Dendritic cell treated with granulocyte-macrophage colony-stimulating factor and Interleukin-4, amounts not matched to agents 40 ng/mL and 50 ng/mL, for 4 days (primary cell): ENCODE measurements around the gene SPAST.
"Not testable (repeated sequence)": the region's sequence is repeated elsewhere in the genome, so short reads cannot be mapped to it uniquely, and the experiment has no call there.

ENCODE experiments used
- H3K27ac Mint-ChIP-seq: one replicate; pipeline ENCODE4 v1.8.0; 2022; ENCODE audit warnings: mild to moderate bottlenecking, mixed read lengths
- H3K27me3 Mint-ChIP-seq: one replicate; pipeline ENCODE4 v1.8.0; 2022; ENCODE audit warnings: mild to moderate bottlenecking, mixed read lengths
- H3K36me3 Mint-ChIP-seq: one replicate; pipeline ENCODE4 v1.8.0; 2022; ENCODE audit warnings: low read depth, mixed read lengths
- H3K4me1 Mint-ChIP-seq: one replicate; pipeline ENCODE4 v1.8.0; 2022; ENCODE audit warnings: low read depth, mixed read lengths
- H3K4me3 Mint-ChIP-seq: one replicate; pipeline ENCODE4 v1.8.0; 2022; ENCODE audit warnings: mild to moderate bottlenecking, moderate library complexity, mixed read lengths
- H3K9me3 Mint-ChIP-seq: one replicate; pipeline ENCODE4 v1.8.0; 2022; ENCODE audit warnings: mixed read lengths
- intact Hi-C: fragments of 100-400 bp; cut with micrococcal nuclease; formaldehyde crosslinking; loops from one replicate; pipeline ENCODE4 v1.15.0; 2022

SPAST gene

GRCh38 chr2:32064713-32065112, 1.4 kb downstream of the SPAST start:
- H3K27ac Mint-ChIP-seq = peak overlapping the region; percentile 88
- intact Hi-C loops = loop anchor here (5.0 to 10.0 kb wide), 2 partner anchors 70 to 293 kb away; partner anchors contain the start of gene BIRC6
- no peaks in the 10 kb centered on the region for H3K27me3 Mint-ChIP-seq
- H3K4me3 Mint-ChIP-seq = peak overlapping the region; percentile 86
- H3K36me3 Mint-ChIP-seq = peaks cover 44% of the 10 kb centered on the region
- no peaks in the 10 kb centered on the region for H3K9me3 Mint-ChIP-seq
- H3K4me1 Mint-ChIP-seq = peaks cover 37% of the 10 kb centered on the region

GRCh38 chr2:32067549-32067948, 4.2 kb downstream of the SPAST start:
- no peaks in the 10 kb centered on the region for H3K9me3 Mint-ChIP-seq
- H3K4me1 Mint-ChIP-seq = peaks cover 36% of the 10 kb centered on the region
- intact Hi-C loops = loop anchor here (10.0 kb wide), 1 partner anchor 67 kb away; no protein-coding TSS in a partner anchor
- no peaks in the 10 kb centered on the region for H3K27me3 Mint-ChIP-seq
- H3K4me3 Mint-ChIP-seq = no peak overlapping the region
- H3K27ac Mint-ChIP-seq = no peak overlapping the region
- H3K36me3 Mint-ChIP-seq = peaks cover 56% of the 10 kb centered on the region

- no peaks in the 10 kb centered on the region for H3K9me3 Mint-ChIP-seq
- peaks cover 45% of the 10 kb centered on the region for H3K36me3 Mint-ChIP-seq
- H3K4me3 Mint-ChIP-seq = no peak overlapping the region
- no peak overlapping the region for H3K27ac Mint-ChIP-seq
- H3K27me3 Mint-ChIP-seq = no peaks in the 10 kb centered on the region
- peaks cover 27% of the 10 kb centered on the region for H3K4me1 Mint-ChIP-seq
- intact Hi-C loops = no loop called here
Measured at GRCh38 chr2:32074134-32074506, 10.8 kb downstream of the SPAST start.

- intact Hi-C loops = no loop called here
- Mint-ChIP-seq H3K9me3 (no peaks in the 10 kb centered on the region), H3K4me1 (no peaks in the 10 kb centered on the region), H3K27me3 (no peaks in the 10 kb centered on the region), H3K27ac (no peak overlapping the region), H3K36me3 (peaks cover 38% of the 10 kb centered on the region), H3K4me3 (no peak overlapping the region)
Measured at GRCh38 chr2:32095671-32096070, 32.3 kb downstream of the SPAST start.

- intact Hi-C loops = no loop called here
- Mint-ChIP-seq H3K36me3 (peaks cover 59% of the 10 kb centered on the region), H3K4me1 (peaks cover 6% of the 10 kb centered on the region), H3K27me3 (no peaks in the 10 kb centered on the region), H3K4me3 (no peak overlapping the region), H3K9me3 (peaks cover 9% of the 10 kb centered on the region), H3K27ac (no peak overlapping the region)
Measured at GRCh38 chr2:32108111-32108510, 44.8 kb downstream of the SPAST start.

GRCh38 chr2:32118055-32118454, 54.7 kb downstream of the SPAST start:
- Mint-ChIP-seq H3K27me3 (no peaks in the 10 kb centered on the region), H3K9me3 (no peaks in the 10 kb centered on the region), H3K36me3 (peaks cover 66% of the 10 kb centered on the region), H3K4me3 (no peak overlapping the region), H3K4me1 (peaks cover 5% of the 10 kb centered on the region), H3K27ac (no peak overlapping the region)
- intact Hi-C loops = no loop called here

GRCh38 chr2:32119161-32119560, 55.8 kb downstream of the SPAST start:
- Mint-ChIP-seq H3K4me1 (peaks cover 5% of the 10 kb centered on the region), H3K36me3 (peaks cover 66% of the 10 kb centered on the region), H3K27me3 (no peaks in the 10 kb centered on the region), H3K9me3 (no peaks in the 10 kb centered on the region), H3K4me3 (no peak overlapping the region), H3K27ac (no peak overlapping the region)
- intact Hi-C loops = no loop called here

GRCh38 chr2:32124660-32125059, 61.3 kb downstream of the SPAST start:
- Mint-ChIP-seq H3K27me3 (no peaks in the 10 kb centered on the region), H3K27ac (no peak overlapping the region), H3K4me1 (peaks cover 5% of the 10 kb centered on the region), H3K36me3 (peaks cover 89% of the 10 kb centered on the region), H3K9me3 (no peaks in the 10 kb centered on the region), H3K4me3 (no peak overlapping the region)
- intact Hi-C loops = no loop called here

- H3K36me3 Mint-ChIP-seq = peaks cover 80% of the 10 kb centered on the region
- H3K27ac Mint-ChIP-seq = no peak overlapping the region
- peaks cover 17% of the 10 kb centered on the region for H3K4me1 Mint-ChIP-seq
- no peaks in the 10 kb centered on the region for H3K27me3 Mint-ChIP-seq
- H3K9me3 Mint-ChIP-seq = no peaks in the 10 kb centered on the region
- no peak overlapping the region for H3K4me3 Mint-ChIP-seq
- intact Hi-C loops = no loop called here
Measured at GRCh38 chr2:32128636-32129035, 65.3 kb downstream of the SPAST start.

GRCh38 chr2:32129086-32129485, 65.7 kb downstream of the SPAST start:
- peaks cover 78% of the 10 kb centered on the region for H3K36me3 Mint-ChIP-seq
- H3K27me3 Mint-ChIP-seq = no peaks in the 10 kb centered on the region
- no peak overlapping the region for H3K27ac Mint-ChIP-seq
- H3K4me1 Mint-ChIP-seq = peaks cover 17% of the 10 kb centered on the region
- H3K4me3 Mint-ChIP-seq = no peak overlapping the region
- intact Hi-C loops = no loop called here
- H3K9me3 Mint-ChIP-seq = no peaks in the 10 kb centered on the region

- Mint-ChIP-seq H3K4me3 (no peak overlapping the region), H3K4me1 (peaks cover 17% of the 10 kb centered on the region), H3K27me3 (no peaks in the 10 kb centered on the region)
Measured at GRCh38 chr2:32135409-32135808, 72.1 kb downstream of the SPAST start.

GRCh38 chr2:32136097-32136496, 72.7 kb downstream of the SPAST start:
- intact Hi-C loops = loop anchor here (10.0 kb wide), 2 partner anchors 71 to 451 kb away; partner anchors contain the start of gene SPAST
- Mint-ChIP-seq H3K4me1 (peaks cover 17% of the 10 kb centered on the region), H3K9me3 (no peaks in the 10 kb centered on the region), H3K36me3 (peaks cover 82% of the 10 kb centered on the region), H3K4me3 (no peak overlapping the region), H3K27ac (no peak overlapping the region), H3K27me3 (no peaks in the 10 kb centered on the region)

More at GRCh38 chr2:32135409-32135808, 72.1 kb downstream of the SPAST start:
- H3K9me3 Mint-ChIP-seq = no peaks in the 10 kb centered on the region
- no peak overlapping the region for H3K27ac Mint-ChIP-seq
- intact Hi-C loops = loop anchor here (10.0 kb wide), 2 partner anchors 71 to 451 kb away; partner anchors contain the start of gene SPAST
- H3K36me3 Mint-ChIP-seq = peaks cover 80% of the 10 kb centered on the region

- H3K27me3 Mint-ChIP-seq, H3K9me3 Mint-ChIP-seq, H3K27ac Mint-ChIP-seq, intact Hi-C loops, H3K4me1 Mint-ChIP-seq, H3K4me3 Mint-ChIP-seq: not testable (repeated sequence)
- H3K36me3 Mint-ChIP-seq = peaks cover 68% of the 10 kb centered on the region
Measured at GRCh38 chr2:32151544-32151943, 88.2 kb downstream of the SPAST start.

GRCh38 chr2:32159678-32160077, 96.3 kb downstream of the SPAST start:
- Mint-ChIP-seq H3K27ac (no peak overlapping the region), H3K4me1 (no peaks in the 10 kb centered on the region), H3K27me3 (no peaks in the 10 kb centered on the region), H3K36me3 (peaks cover 26% of the 10 kb centered on the region), H3K9me3 (no peaks in the 10 kb centered on the region), H3K4me3 (no peak overlapping the region)
- intact Hi-C loops = no loop called here

GRCh38 chr2:32161296-32161695, 97.9 kb downstream of the SPAST start:
- no peaks in the 10 kb centered on the region for H3K9me3 Mint-ChIP-seq
- no peak overlapping the region for H3K4me3 Mint-ChIP-seq
- peaks cover 3% of the 10 kb centered on the region for H3K4me1 Mint-ChIP-seq
- H3K36me3 Mint-ChIP-seq = peaks cover 18% of the 10 kb centered on the region
- H3K27me3 Mint-ChIP-seq = no peaks in the 10 kb centered on the region
- H3K27ac Mint-ChIP-seq = no peak overlapping the region
- intact Hi-C loops = no loop called here
